ENCODE results near the gene CHD5.

Gene CHD5

DNA sequence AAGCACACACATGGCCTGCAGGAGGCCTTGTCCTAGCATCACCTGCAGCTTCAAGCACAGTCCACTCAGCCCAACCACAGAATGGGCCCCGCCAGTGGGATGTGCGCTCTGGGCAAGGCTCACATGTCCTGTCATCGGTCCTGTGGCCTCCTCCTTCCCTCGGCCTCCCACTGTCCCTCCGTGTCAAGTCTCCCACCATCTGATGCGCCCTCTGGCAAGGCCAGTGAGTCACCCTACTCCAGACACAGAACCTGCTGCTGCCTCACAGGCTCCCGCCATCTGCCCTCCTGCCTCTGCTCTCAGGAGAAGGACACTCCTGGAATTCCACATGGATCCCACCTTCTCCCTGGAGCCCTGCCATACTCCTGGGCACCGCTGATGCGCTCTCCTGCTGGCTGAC, 120.3 kb downstream of the CHD5 start:
- no peak for DNase-seq (ENCODE audit: low spot score)

GRCh38 chr1:6057170-6057845, 122.8 kb downstream of the CHD5 start:
- no peak for DNase-seq (ENCODE audit: low spot score)

DNA sequence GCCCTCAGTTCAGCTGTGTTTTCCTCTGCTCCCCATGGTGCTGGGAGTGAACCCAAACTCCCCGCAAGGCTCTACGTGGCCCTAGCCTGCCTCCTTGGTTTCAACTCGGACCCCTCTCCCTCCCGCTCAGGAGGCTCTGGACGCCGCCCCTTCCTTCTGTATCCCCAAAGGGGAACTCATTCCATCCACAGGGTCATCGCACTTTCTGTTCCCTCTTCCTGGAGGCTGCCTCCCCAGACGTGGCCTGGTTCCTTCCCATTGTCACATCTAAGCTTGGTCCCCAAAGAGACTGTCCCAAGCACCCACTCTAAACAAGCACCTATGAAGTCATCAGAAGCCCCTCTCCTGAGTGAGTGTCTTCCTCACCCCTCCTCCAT, 123.6 kb downstream of the CHD5 start:
- no peak for DNase-seq (ENCODE audit: low spot score)

DNA sequence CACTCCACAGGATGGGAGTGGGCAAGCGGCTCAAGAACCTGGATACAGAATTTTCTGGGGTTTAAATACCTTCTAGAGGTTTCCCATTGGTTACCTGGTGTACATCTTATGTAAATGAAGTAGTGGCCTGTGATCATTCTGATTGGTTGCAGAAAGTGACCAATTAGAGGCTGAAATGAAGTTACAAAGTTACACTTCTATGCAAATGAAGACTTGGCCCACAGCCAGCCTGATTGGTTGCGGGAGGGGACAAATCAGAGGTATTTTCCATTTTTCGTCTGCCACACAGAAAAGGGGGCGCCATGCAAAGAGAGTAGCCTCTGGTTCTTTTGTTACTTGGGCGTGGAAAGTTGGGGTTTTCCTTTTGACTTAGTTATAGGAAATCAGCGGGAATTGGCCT, 125.5 kb downstream of the CHD5 start:
- DNase-seq (ENCODE audit: low spot score), result no peak

- DNase-seq (ENCODE audit: low spot score), result no peak
Measured at GRCh38 chr1:6053206-6053546, 126.9 kb downstream of the CHD5 start.

DNA sequence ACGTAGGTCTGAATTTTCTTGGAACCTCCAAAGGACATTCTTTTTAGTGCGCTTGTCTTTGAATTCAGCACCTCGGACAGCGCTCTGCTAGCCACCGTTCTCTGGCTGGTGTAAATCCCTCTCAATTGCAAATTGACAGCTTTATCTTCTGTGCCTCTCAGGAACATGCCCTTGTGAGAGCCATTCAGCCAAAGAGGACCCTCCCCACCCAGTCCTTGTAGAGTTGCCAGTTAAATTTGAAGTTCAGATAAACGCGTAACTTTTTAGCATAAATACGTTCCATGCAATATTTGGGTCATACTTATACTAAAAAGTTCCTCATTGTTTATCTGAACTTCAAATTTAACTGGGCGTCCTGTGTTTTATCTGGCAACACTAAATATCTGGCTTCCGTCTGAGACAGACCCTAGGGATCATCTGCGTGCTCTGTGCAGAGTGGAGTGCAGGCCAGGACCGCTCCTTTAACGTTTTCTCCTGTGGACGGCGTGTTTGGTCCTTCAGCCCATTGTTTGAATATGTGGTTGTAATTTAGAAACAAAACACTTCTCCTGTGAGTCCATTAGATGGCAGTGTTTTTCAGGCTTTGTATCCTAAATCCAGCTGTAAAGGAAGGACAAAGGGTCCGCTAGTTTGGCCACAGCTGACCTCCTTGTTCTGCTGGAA, 127.4 kb downstream of the CHD5 start:
- peak; percentile 80 for DNase-seq (ENCODE audit: low spot score)

All from GM03348 (cell line).